HEK293T (cell line): Measurements from ENCODE around the gene FGF22.

Source experiments
- ARNT ChIP-seq: fragments of 450-650 bp; IDR thresholded peaks from 2 replicates; pipeline ENCODE4 v1.6.1; 2017; ENCODE audit warnings: mild to moderate bottlenecking
- BHLHE40 ChIP-seq: fragments of 450-650 bp; IDR thresholded peaks from 2 replicates; pipeline ENCODE4 v1.6.1; 2016; ENCODE audit warnings: mild to moderate bottlenecking, moderate library complexity, borderline replicate concordance
- CTBP1 ChIP-seq: fragments of 450-650 bp; IDR thresholded peaks from 2 replicates; pipeline ENCODE4 v1.6.1; 2016; ENCODE audit warnings: borderline replicate concordance
- ELF4 ChIP-seq: fragments of 450-650 bp; IDR thresholded peaks from 2 replicates; pipeline ENCODE4 v1.6.1; 2017; ENCODE audit warnings: antibody characterized with exemption
- FOXA1 ChIP-seq: fragments of 450-650 bp; IDR thresholded peaks from 2 replicates; pipeline ENCODE4 v1.6.1; 2016; ENCODE audit warnings: mild to moderate bottlenecking
- FOXK2 ChIP-seq: fragments of 450-650 bp; IDR thresholded peaks from 2 replicates; pipeline ENCODE4 v1.6.1; 2016; ENCODE audit warnings: mild to moderate bottlenecking
- FOXM1 ChIP-seq: fragments of 450-650 bp; IDR thresholded peaks from 2 replicates; pipeline ENCODE4 v1.6.1; 2017; ENCODE audit warnings: mild to moderate bottlenecking, borderline replicate concordance
- HDGF ChIP-seq: fragments of 450-650 bp; IDR thresholded peaks from 2 replicates; pipeline ENCODE4 v1.6.1; 2017; ENCODE audit warnings: antibody characterized with exemption, borderline replicate concordance
- SP1 ChIP-seq: fragments of 450-650 bp; IDR thresholded peaks from 2 replicates; pipeline ENCODE4 v1.6.1; 2017
- SUZ12 ChIP-seq: fragments of 450-650 bp; IDR thresholded peaks from 2 replicates; pipeline ENCODE4 v1.6.1; 2016; ENCODE audit warnings: mild to moderate bottlenecking
- TARDBP ChIP-seq: fragments of 450-650 bp; IDR thresholded peaks from 2 replicates; pipeline ENCODE4 v1.6.1; 2016
- ZNF384 ChIP-seq: fragments of 450-650 bp; IDR thresholded peaks from 2 replicates; pipeline ENCODE4 v1.6.1; 2016
- TF ChIP-seq, protein P1 (sequence below): fragments of 450-650 bp; IDR thresholded peaks from 2 replicates; pipeline ENCODE4 v1.6.1; 2016

DNA sequence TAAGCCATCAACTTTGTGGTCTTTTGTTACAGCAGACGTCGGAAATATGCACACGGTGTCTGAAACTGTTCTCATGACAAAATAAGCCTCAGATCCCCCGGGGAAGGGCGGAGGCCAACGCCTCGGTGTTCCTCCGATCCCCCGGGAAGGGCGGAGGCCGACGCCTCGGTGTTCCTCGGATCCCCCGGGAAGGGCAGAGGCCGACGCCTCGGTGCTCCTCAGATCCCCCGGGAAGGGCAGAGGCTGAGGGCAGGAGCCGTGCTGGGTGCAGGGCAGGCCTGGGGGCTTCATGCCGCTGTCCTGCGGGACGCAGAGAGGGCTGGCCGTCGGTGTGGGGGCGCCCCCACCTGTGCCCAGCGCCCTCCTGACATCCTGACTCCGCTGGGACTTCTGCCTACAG, 4.7 kb downstream of the FGF22 start:
- no peak for TF ChIP-seq FOXA1
- TF ChIP-seq FOXM1: no peak
- TF ChIP-seq CTBP1: no peak
- no peak for TF ChIP-seq SP1
- no peak for TF ChIP-seq SUZ12
- no peak for TF ChIP-seq ELF4
- no peak for TF ChIP-seq ARNT
- TF ChIP-seq, protein P1, sequence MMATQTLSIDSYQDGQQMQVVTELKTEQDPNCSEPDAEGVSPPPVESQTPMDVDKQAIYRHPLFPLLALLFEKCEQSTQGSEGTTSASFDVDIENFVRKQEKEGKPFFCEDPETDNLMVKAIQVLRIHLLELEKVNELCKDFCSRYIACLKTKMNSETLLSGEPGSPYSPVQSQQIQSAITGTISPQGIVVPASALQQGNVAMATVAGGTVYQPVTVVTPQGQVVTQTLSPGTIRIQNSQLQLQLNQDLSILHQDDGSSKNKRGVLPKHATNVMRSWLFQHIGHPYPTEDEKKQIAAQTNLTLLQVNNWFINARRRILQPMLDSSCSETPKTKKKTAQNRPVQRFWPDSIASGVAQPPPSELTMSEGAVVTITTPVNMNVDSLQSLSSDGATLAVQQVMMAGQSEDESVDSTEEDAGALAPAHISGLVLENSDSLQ: no peak
- no peak for TF ChIP-seq ZNF384
- TF ChIP-seq FOXK2: no peak
- no peak for TF ChIP-seq HDGF
- TF ChIP-seq BHLHE40: no peak
- TF ChIP-seq TARDBP: no peak
